Esophagus muscularis mucosa (tissue), 4 donors: ENCODE data around the gene RNF213.

Experiments used
- CTCF ChIP-seq, 3 experiments: fragments of 200-600 bp in 2 of 3; fragments of 450-650 bp in 1 of 3; sonication (generic) in 2 of 3; IDR thresholded peaks; one replicate each; pipeline ENCODE4 v1.5.1; 2017 to 2019; ENCODE audit warnings: antibody characterized with exemption in 3 of 3, mild to moderate bottlenecking in 2 of 3, moderate library complexity in 1 of 3
- EP300 ChIP-seq: sonication (generic); formaldehyde crosslinking; IDR thresholded peaks from one replicate; pipeline ENCODE4 v1.6.1; 2017; ENCODE audit warnings: antibody characterized with exemption
- POLR2A ChIP-seq: fragments of 450-650 bp; IDR thresholded peaks from one replicate; pipeline ENCODE4 v1.6.1; 2017; ENCODE audit warnings: antibody characterized with exemption, moderate library complexity, mild to moderate bottlenecking, low read depth
- POLR2AphosphoS5 ChIP-seq, 2 donors: sonication (generic); formaldehyde crosslinking; IDR thresholded peaks; one replicate each; pipeline ENCODE4 v1.6.1; 2017; ENCODE audit warnings: antibody characterized with exemption in 2 of 2

GRCh38 chr17:80264205-80265075 lies 3.8 kb downstream of the RNF213 start:
- TF ChIP-seq CTCF (IDR thresholded peaks at IDR 0.05) (no peak), POLR2A (no peak), POLR2AphosphoS5 (IDR thresholded peaks at IDR 0.05) (no peak), EP300 (no peak)
